Fibroblast of the aortic adventitia (primary cell): Measurements from ENCODE around the gene RNF166. TPM values are rescaled to one million over a fixed set of nuclear protein-coding genes. Genes with fewer than 3 reads are reported as not detected.

Experiments used
- DNase-seq: peaks from one replicate; pipeline ENCODE4 v3.0.0-alpha.2; 2010; ENCODE audit warnings: low read depth
- H3K4me3 ChIP-seq: 2 replicates; pipeline ENCODE4 v1.5.1; 2011; ENCODE audit warnings: low read depth, mild to moderate bottlenecking, control low read depth, low read length, moderate library complexity
- CTCF ChIP-seq: IDR thresholded peaks from 2 replicates; pipeline ENCODE4 v1.5.1; 2011; ENCODE audit warnings: mild to moderate bottlenecking, low read length, control low read depth, inconsistent platforms; ENCODE audit not compliant: insufficient read depth
- total RNA-seq: library from RNA; depleted of rRNA; stranded (reverse); fragments of >200 nt; gene quantifications from 2 replicates; pipeline ENCODE4 v1.2.3, GENCODE V29; 2012; ENCODE audit warnings: low replicate concordance

RNF166 gene
- total RNA-seq, 1 donor, result 10.2 TPM

GRCh38 chr16:88686439-88687253 lies 19.6 kb downstream of the RNF166 start, which contains the start of gene SNAI3:
Gene SNAI3, minus strand, starts transcription at chr16:88686507. Its CDS starts 101 bp downstream, at chr16:88686406.
- no peak for TF ChIP-seq CTCF
- peak within 1 kb of the TSS; percentile 52 for H3K4me3 ChIP-seq
- no peak for DNase-seq

GRCh38 chr16:88686062-88686438 lies 20.2 kb downstream of the RNF166 start:
- no peak for DNase-seq
- no peak for TF ChIP-seq CTCF
- peak overlapping the region; percentile 52 for H3K4me3 ChIP-seq

GRCh38 chr16:88685156-88686061 lies 20.8 kb downstream of the RNF166 start:
- H3K4me3 ChIP-seq, result no peak overlapping the region
- DNase-seq, result peak; percentile 62
- TF ChIP-seq CTCF, result peak; percentile 77

GRCh38 chr16:88684569-88685155 lies 21.5 kb downstream of the RNF166 start:
- H3K4me3 ChIP-seq, result no peak overlapping the region

GRCh38 chr16:88681709-88682451 lies 24.3 kb downstream of the RNF166 start:
- DNase-seq, result no peak

More at GRCh38 chr16:88684569-88685155, 21.5 kb downstream of the RNF166 start:
- no peak for DNase-seq
- TF ChIP-seq CTCF, result no peak

More at GRCh38 chr16:88681709-88682451, 24.3 kb downstream of the RNF166 start:
- TF ChIP-seq CTCF, result no peak
- no peak overlapping the region for H3K4me3 ChIP-seq
